SU-DHL-6 (cell line): ENCODE measurements around the gene NDUFS6.
"Not testable (repeated sequence)": the region's sequence is repeated elsewhere in the genome, so short reads cannot be mapped to it uniquely, and the experiment has no call there.

ENCODE experiments used
- H2AFZ ChIP-seq: fragments of 200-600 bp; sonication (generic); 2 replicates; pipeline ENCODE4 v1.6.1; 2014; ENCODE audit warnings: low read depth, mild to moderate bottlenecking, moderate library complexity, mixed read lengths, antibody characterized with exemption, low read length; ENCODE audit not compliant: severe bottlenecking
- H3F3A ChIP-seq: fragments of 200-600 bp; shearing (Covaris generic); 2 replicates; pipeline ENCODE4 v1.6.0; 2016; ENCODE audit warnings: antibody characterized with exemption, mild to moderate bottlenecking; ENCODE audit not compliant: insufficient read depth
- H3K27ac ChIP-seq: fragments of 200-600 bp; sonication (generic); 2 replicates; pipeline ENCODE4 v1.5.1; 2016; ENCODE audit warnings: low read depth, mild to moderate bottlenecking, low read length, moderate library complexity, mixed read lengths
- H3K27me3 ChIP-seq: fragments of 200-600 bp; sonication (generic), shearing (Covaris generic); 2 replicates; pipeline ENCODE4 v1.6.0; 2014; ENCODE audit warnings: mild to moderate bottlenecking, low read length
- H3K36me3 ChIP-seq: fragments of 200-600 bp; sonication (generic); 2 replicates; pipeline ENCODE4 v1.6.1; 2014; ENCODE audit warnings: mild to moderate bottlenecking, low read length, mixed read lengths
- H3K4me2 ChIP-seq: fragments of 300-600, 200-600 bp; shearing (Covaris generic), sonication (generic); 2 replicates; pipeline ENCODE4 v1.6.0; 2014; ENCODE audit warnings: low read length, low read depth, mild to moderate bottlenecking; ENCODE audit not compliant: poor library complexity, severe bottlenecking
- H3K4me3 ChIP-seq: fragments of 200-600 bp; sonication (generic); 2 replicates; pipeline ENCODE4 v1.5.1; 2014; ENCODE audit warnings: antibody characterized with exemption, low read length, mild to moderate bottlenecking, mixed read lengths; ENCODE audit not compliant: insufficient read depth, poor library complexity, severe bottlenecking
- H3K79me2 ChIP-seq: fragments of 200-600 bp; sonication (generic); 2 replicates; pipeline ENCODE4 v1.6.1; 2014; ENCODE audit warnings: mild to moderate bottlenecking, low read length, moderate library complexity; ENCODE audit not compliant: insufficient read depth
- H3K9ac ChIP-seq: fragments of 200-600 bp; sonication (generic); 2 replicates; pipeline ENCODE4 v1.7.0; 2014; ENCODE audit warnings: mild to moderate bottlenecking, low read length
- H3K9me2 ChIP-seq: fragments of 200-600 bp; sonication (generic); replicated peaks from 2 replicates; pipeline ENCODE4 v1.6.1; 2014; ENCODE audit warnings: low read length; ENCODE audit not compliant: insufficient read depth
- H3K9me3 ChIP-seq: fragments of 200-600 bp; sonication (generic); 2 replicates; pipeline ENCODE4 v1.6.1; 2014; ENCODE audit warnings: low read length, mixed read lengths; ENCODE audit not compliant: insufficient read depth
- H4K20me1 ChIP-seq: fragments of 200-600 bp; sonication (generic); 2 replicates; pipeline ENCODE4 v1.6.1; 2014; ENCODE audit warnings: low read depth, mild to moderate bottlenecking, antibody characterized with exemption, low read length, moderate library complexity, mixed read lengths
- CTCF ChIP-seq: fragments of 200-600 bp; sonication (generic); IDR thresholded peaks from one replicate; pipeline ENCODE4 v1.5.1; 2017; ENCODE audit warnings: antibody characterized with exemption, mild to moderate bottlenecking, low read length, moderate library complexity; ENCODE audit not compliant: insufficient read depth, poor library complexity, severe bottlenecking
- EZH2phosphoT487 ChIP-seq: fragments of 200-600 bp; sonication (generic), shearing (Covaris generic); conservative IDR thresholded peaks from 2 replicates; pipeline ENCODE4 v1.6.1; 2018; ENCODE audit warnings: mild to moderate bottlenecking, antibody characterized with exemption, low read length, moderate library complexity, mixed read lengths

The NDUFS6 gene

DNA sequence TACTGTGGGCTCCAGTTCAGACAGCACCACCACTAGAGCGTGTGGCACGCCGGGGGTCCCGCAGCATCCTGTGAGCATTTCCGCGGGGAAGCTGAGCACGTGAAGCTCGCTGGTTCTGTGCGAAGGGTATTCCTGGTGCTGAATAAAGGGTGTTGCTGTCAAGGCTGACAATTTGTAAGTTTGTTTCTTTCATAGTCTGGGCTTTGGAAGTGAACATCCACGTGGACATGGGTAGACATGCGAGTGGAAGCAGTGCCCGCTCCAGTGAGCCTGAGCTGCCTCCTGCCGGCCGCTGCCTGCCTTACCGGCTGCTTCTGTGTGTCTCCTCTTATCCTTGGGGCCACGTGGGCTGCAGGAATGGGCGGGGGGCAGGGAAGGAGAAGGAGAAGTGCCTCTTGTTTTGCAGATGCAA, 14.7 kb downstream of the NDUFS6 start:
- Histone ChIP-seq H4K20me1 (no peaks in the 10 kb centered on the region), H3K9ac (no peak overlapping the region), H3F3A (no peaks in the 10 kb centered on the region), H3K9me2 (no peaks in the 10 kb centered on the region), H3K4me3 (no peak overlapping the region), H3K9me3 (no peaks in the 10 kb centered on the region), H3K36me3 (peaks cover 8% of the 10 kb centered on the region; the same call in 1 of the 2 replicates), H2AFZ (no peak overlapping the region), H3K4me2 (no peak overlapping the region), H3K79me2 (peaks cover 16% of the 10 kb centered on the region), H3K27me3 (no peaks in the 10 kb centered on the region), H3K27ac (no peak overlapping the region)
- no peak for TF ChIP-seq CTCF
- no peak for TF ChIP-seq EZH2phosphoT487

GRCh38 chr5:1816495-1817089, 15.4 kb downstream of the NDUFS6 start:
- not testable (repeated sequence) for H2AFZ ChIP-seq, H3K9me3 ChIP-seq, H3K27ac ChIP-seq, H4K20me1 ChIP-seq, H3K36me3 ChIP-seq, H3K4me2 ChIP-seq, H3K27me3 ChIP-seq, H3K9me2 ChIP-seq, H3K4me3 ChIP-seq, H3F3A ChIP-seq, H3K9ac ChIP-seq
- peaks cover 14% of the 10 kb centered on the region for H3K79me2 ChIP-seq

DNA sequence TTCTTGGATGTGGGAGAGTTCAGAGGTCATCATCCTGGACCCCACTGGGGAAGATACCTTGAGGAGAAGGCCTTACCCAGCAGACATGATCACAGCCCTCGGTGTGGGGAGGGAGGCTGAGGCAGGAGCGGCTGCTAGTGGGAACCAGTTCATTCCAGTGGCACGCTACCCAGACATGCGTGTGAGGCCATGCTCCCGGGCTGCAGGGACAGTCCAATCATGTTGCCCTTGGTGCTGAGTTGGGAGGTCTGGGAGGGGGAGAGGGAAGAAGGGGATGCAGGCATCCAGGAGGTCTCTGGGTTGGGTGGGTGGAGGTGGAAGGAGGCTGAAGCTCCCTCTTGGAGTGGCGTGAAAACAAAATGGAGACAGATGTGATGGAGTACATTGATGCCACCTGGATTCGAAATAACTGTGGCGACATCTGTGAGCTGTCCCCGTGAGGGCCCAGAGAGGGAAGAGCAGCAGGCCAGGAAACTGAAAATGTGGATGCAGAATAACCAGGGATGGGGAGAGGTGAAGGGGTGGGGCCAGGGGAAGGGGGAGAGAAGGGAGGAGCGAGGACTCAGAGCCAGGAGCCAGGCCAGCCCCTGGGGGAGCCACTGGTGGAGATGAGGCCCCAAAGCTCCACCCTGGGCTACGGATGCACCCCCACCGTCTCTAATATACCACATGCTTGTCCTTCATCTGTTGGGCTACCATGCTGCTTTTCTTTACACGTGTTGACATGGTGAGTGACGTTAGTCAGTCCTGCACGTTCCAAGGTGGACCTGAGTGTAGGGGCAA, 16.2 kb downstream of the NDUFS6 start:
- TF ChIP-seq EZH2phosphoT487 (no peak), CTCF (no peak)
- no peak overlapping the region for H2AFZ ChIP-seq
- no peaks in the 10 kb centered on the region for H3K9me2 ChIP-seq
- H3K9ac ChIP-seq = no peak overlapping the region
- H3K9me3 ChIP-seq = no peaks in the 10 kb centered on the region
- no peak overlapping the region for H3K4me2 ChIP-seq
- no peaks in the 10 kb centered on the region for H3F3A ChIP-seq
- no peaks in the 10 kb centered on the region for H3K27me3 ChIP-seq
- H3K36me3 ChIP-seq = peaks cover 8% of the 10 kb centered on the region; the same call in 1 of the 2 replicates
- H3K79me2 ChIP-seq = peaks cover 7% of the 10 kb centered on the region
- H3K4me3 ChIP-seq = no peak overlapping the region
- H3K27ac ChIP-seq = no peak overlapping the region
- no peaks in the 10 kb centered on the region for H4K20me1 ChIP-seq

- Histone ChIP-seq H4K20me1 (no peaks in the 10 kb centered on the region), H3K79me2 (no peaks in the 10 kb centered on the region), H3K9ac (no peak overlapping the region), H3K9me3 (no peaks in the 10 kb centered on the region), H3K4me2 (no peak overlapping the region), H3F3A (no peaks in the 10 kb centered on the region), H3K27me3 (no peaks in the 10 kb centered on the region), H3K36me3 (peaks cover 8% of the 10 kb centered on the region; the same call in 1 of the 2 replicates), H3K4me3 (no peak overlapping the region), H2AFZ (no peak overlapping the region), H3K9me2 (no peaks in the 10 kb centered on the region), H3K27ac (peak overlapping the region; percentile 4)
- TF ChIP-seq EZH2phosphoT487 (no peak), CTCF (no peak)
Observed at GRCh38 chr5:1818784-1819183, 17.6 kb downstream of the NDUFS6 start.
